Esophagus muscularis mucosa (tissue), 4 donors: ENCODE measurements around the gene MSN. TPM values are rescaled to one million over a fixed set of nuclear protein-coding genes. Genes with fewer than 3 reads are reported as not detected.

ENCODE experiments used
- DNase-seq: peaks from one replicate; pipeline ENCODE4 v3.0.0-alpha.2; 2017; ENCODE audit errors: extremely low spot score
- H3K27ac ChIP-seq, 4 donors: fragments of 200-600 bp; sonication (generic); replicated peaks in 1 of 4; 1 replicate in 3 of 4; 2 replicates in 1 of 4; pipeline ENCODE4 v1.5.1; 2016 to 2019; ENCODE audit warnings: mild to moderate bottlenecking in 1 of 4
- H3K27me3 ChIP-seq, 4 donors: fragments of 200-600 bp; sonication (generic); one replicate each; pipeline versions ENCODE4 v1.5.1 to v1.6.0; 2016 to 2019
- H3K36me3 ChIP-seq, 4 donors: fragments of 200-600 bp; sonication (generic); one replicate each; pipeline ENCODE4 v1.5.1; 2016 to 2019
- H3K4me1 ChIP-seq, 4 donors: fragments of 200-600 bp; sonication (generic); one replicate each; pipeline ENCODE4 v1.5.1; 2016 to 2019
- H3K4me3 ChIP-seq, 4 donors: fragments of 200-600 bp; sonication (generic); 1 replicate in 2 of 4; 2 replicates in 2 of 4; pipeline ENCODE4 v1.5.1; 2016 to 2019; ENCODE audit warnings: mild to moderate bottlenecking in 4 of 4, moderate library complexity in 1 of 4
- H3K9me3 ChIP-seq, 4 donors: fragments of 200-600 bp; sonication (generic); 1 replicate in 3 of 4; 2 replicates in 1 of 4; pipeline ENCODE4 v1.5.1; 2016 to 2019
- CTCF ChIP-seq, 3 experiments: fragments of 200-600 bp in 2 of 3; fragments of 450-650 bp in 1 of 3; sonication (generic) in 2 of 3; IDR thresholded peaks; one replicate each; pipeline ENCODE4 v1.5.1; 2017 to 2019; ENCODE audit warnings: antibody characterized with exemption in 3 of 3, mild to moderate bottlenecking in 2 of 3, moderate library complexity in 1 of 3
- EP300 ChIP-seq: sonication (generic); formaldehyde crosslinking; IDR thresholded peaks from one replicate; pipeline ENCODE4 v1.6.1; 2017; ENCODE audit warnings: antibody characterized with exemption
- POLR2A ChIP-seq: fragments of 450-650 bp; IDR thresholded peaks from one replicate; pipeline ENCODE4 v1.6.1; 2017; ENCODE audit warnings: antibody characterized with exemption, moderate library complexity, mild to moderate bottlenecking, low read depth
- POLR2AphosphoS5 ChIP-seq, 2 donors: sonication (generic); formaldehyde crosslinking; IDR thresholded peaks; one replicate each; pipeline ENCODE4 v1.6.1; 2017; ENCODE audit warnings: antibody characterized with exemption in 2 of 2
- WGBS: methylation state at CpG from one replicate; pipeline ENCODE4 v1.1.5; 2018; 5-methylcytosine and 5-hydroxymethylcytosine counted together
- intact Hi-C: fragments of 100-400 bp; cut with DNase I; formaldehyde crosslinking; loops from one replicate; pipeline ENCODE4 v1.15.1; 2023
- total RNA-seq, 4 donors: library from RNA; depleted of rRNA; stranded (reverse); fragments of >200 nt; gene quantifications; one replicate each; pipeline versions ENCODE4 v1.1.0 to v1.2.1, GENCODE V29; 2016

Gene MSN
- total RNA-seq, 4 donors from 2014 or later, result 206 to 311 (median 290) TPM

DNA sequence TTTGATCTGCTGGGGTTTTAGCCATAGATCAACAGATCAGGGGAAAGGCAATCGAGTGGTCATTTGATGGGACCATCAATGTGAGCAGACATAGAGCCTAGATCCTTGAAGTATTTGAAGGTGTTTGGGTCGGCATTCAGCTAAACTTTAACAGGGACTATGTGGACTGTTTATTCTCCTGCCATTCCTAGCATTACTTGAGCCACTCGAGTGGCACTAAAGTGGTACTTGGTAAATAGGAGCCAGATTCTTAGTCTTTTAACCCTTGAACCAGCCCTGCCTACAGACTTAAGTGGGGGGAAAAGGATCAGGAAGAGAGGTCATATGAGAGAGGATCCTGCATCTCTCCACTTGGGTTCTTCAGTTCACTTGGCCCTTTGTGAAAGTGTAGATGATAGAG, 3.8 kb downstream of the MSN start:
- H3K4me3 ChIP-seq, result peak overlapping the region in 3 of 4 donors; percentile 22 to 30 (median 28)
- H3K4me1 ChIP-seq, result peaks cover 58 to 76% (median 66%) of the 10 kb centered on the region in 4 donors
- 44% methylated on average over 3 of the region's 3 CpGs for WGBS
- TF ChIP-seq POLR2AphosphoS5 (IDR thresholded peaks at IDR 0.05) (no peak), POLR2A (no peak), CTCF (IDR thresholded peaks at IDR 0.05) (no peak), EP300 (no peak)
- no peaks in the 10 kb centered on the region for H3K36me3 ChIP-seq
- H3K27ac ChIP-seq, result peak overlapping the region; percentile 83 to 96 (median 90)
- H3K27me3 ChIP-seq, result no peaks in the 10 kb centered on the region
- DNase-seq, result no peak
- no peaks in the 10 kb centered on the region for H3K9me3 ChIP-seq
- intact Hi-C loops, result no loop called here

GRCh38 chrX:65671966-65672365, 4.5 kb downstream of the MSN start:
- Histone ChIP-seq H3K27ac (peak overlapping the region; percentile 83 to 96 (median 90)), H3K4me1 (peaks cover 60 to 81% (median 71%) of the 10 kb centered on the region in 4 donors), H3K9me3 (no peaks in the 10 kb centered on the region), H3K27me3 (no peaks in the 10 kb centered on the region), H3K36me3 (no peaks in the 10 kb centered on the region), H3K4me3 (peak overlapping the region in 3 of 4 donors; percentile 22 to 30 (median 28))
- intact Hi-C loops, result no loop called here
- 31% methylated on average over 1 of the region's 1 CpG for WGBS
- no peak for DNase-seq
- no peak for TF ChIP-seq POLR2AphosphoS5 (IDR thresholded peaks at IDR 0.05)
- no peak for TF ChIP-seq CTCF (IDR thresholded peaks at IDR 0.05)
- no peak for TF ChIP-seq POLR2A
- TF ChIP-seq EP300, result no peak

DNA sequence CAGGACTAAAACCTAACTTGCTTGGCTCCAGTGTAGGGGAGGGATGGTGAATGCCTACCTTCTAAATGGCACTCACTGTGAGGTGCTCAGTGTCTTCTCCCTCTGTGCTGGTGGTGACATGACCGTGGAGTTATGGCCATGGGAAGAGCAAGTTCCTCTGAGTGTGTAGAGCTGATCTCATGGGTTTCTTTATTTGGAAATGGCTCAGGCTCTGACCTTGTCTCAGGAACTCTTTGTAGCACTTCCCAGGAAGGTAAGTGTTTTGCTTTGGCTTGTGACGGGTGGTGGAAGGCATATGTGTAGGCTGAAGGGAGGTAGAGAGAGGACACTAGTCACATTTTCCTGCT, 6.4 kb downstream of the MSN start:
- Histone ChIP-seq H3K9me3 (no peaks in the 10 kb centered on the region), H3K27me3 (no peaks in the 10 kb centered on the region), H3K27ac (peak overlapping the region; percentile 63 to 96 (median 84)), H3K36me3 (no peaks in the 10 kb centered on the region), H3K4me1 (peaks cover 73 to 97% (median 87%) of the 10 kb centered on the region in 4 donors), H3K4me3 (peak overlapping the region in 3 of 4 donors; percentile 4 to 24 (median 8))
- TF ChIP-seq POLR2AphosphoS5 (IDR thresholded peaks at IDR 0.05), result no peak
- TF ChIP-seq CTCF (IDR thresholded peaks at IDR 0.05), result no peak
- TF ChIP-seq POLR2A, result no peak
- no peak for TF ChIP-seq EP300
- intact Hi-C loops, result no loop called here
- 45% methylated on average over 2 of the region's 2 CpGs for WGBS
- no peak for DNase-seq

DNA sequence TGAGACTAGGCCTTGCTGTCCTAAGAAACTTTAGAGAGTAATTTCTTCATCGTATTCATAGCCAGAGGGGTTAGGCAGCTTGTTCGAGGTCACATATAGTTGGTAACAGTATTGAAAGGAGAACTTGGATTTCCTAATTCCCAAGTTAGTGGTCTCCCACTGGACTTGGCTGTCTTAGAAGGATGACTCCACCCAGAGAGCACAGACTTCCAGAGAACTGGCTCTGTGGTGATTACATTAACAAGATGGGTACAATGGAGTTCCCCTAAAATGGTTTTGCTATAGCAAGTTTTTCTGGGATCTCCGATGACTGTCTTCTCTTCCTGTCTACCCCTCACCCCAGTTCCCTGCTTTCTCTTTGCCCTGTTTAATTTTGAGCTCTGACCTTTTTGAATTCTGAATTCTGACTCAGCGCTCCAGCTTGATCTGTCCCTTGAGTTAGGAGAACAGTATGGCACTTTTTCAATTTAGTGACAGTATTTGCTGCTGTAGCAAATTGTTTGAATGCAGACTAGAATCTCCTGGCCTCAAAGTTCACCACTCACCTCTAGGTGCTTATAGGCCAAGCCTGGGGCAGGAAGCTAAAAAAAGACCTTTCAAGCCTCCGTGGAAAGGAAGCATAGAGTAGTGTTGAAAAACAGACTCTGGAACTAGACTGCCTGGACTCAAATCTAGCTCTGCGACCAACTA, 6.9 kb downstream of the MSN start:
- 63% methylated on average over 6 of the region's 6 CpGs for WGBS
- intact Hi-C loops, result no loop called here
- Histone ChIP-seq H3K4me1 (peaks cover 77 to 100% (median 92%) of the 10 kb centered on the region in 4 donors), H3K27me3 (no peaks in the 10 kb centered on the region), H3K9me3 (no peaks in the 10 kb centered on the region), H3K27ac (peak overlapping the region; percentile 63 to 96 (median 84)), H3K36me3 (no peaks in the 10 kb centered on the region), H3K4me3 (peak overlapping the region in 3 of 4 donors; percentile 4 to 24 (median 8))
- DNase-seq, result no peak
- TF ChIP-seq POLR2AphosphoS5 (IDR thresholded peaks at IDR 0.05) (no peak), EP300 (no peak), POLR2A (no peak), CTCF (IDR thresholded peaks at IDR 0.05) (no peak)
